Middle frontal gyrus (tissue), 1 donor: ENCODE results near the gene CSAG1.
"Not testable (repeated sequence)": the region's sequence is repeated elsewhere in the genome, so short reads cannot be mapped to it uniquely, and the experiment has no call there.

Source experiments
- DNase-seq: peaks from one replicate; pipeline ENCODE4 v3.0.0-alpha.2; 2015; ENCODE audit warnings: low spot score; ENCODE audit errors: extremely low spot score

CSAG1 gene

GRCh38 chrX:152733261-152733975, at the start of gene CSAG1, which contains the start of gene MAGEA12:
CSAG1 (minus strand) TSS chrX:152733721; CDS start chrX:152732460, 1,261 bp downstream.
MAGEA12 (plus strand) TSS chrX:152733757; CDS start chrX:152736162, 2,405 bp downstream.
- no peak for DNase-seq

GRCh38 chrX:152769549-152770289, 36.2 kb upstream of the CSAG1 start, which contains the start of gene MAGEA6:
MAGEA6 (minus strand) TSS chrX:152769689; CDS start chrX:152767650, 2,039 bp downstream.
- DNase-seq, result not testable (repeated sequence)

- DNase-seq, result not testable (repeated sequence)
These were observed 33.0 kb upstream of the CSAG1 start for GRCh38 chrX:152766562-152766961.

GRCh38 chrX:152761582-152761981, 28.1 kb upstream of the CSAG1 start:
- not testable (repeated sequence) for DNase-seq

- DNase-seq, result not testable (repeated sequence)
These were observed 26.0 kb upstream of the CSAG1 start for GRCh38 chrX:152759544-152759943.

- DNase-seq, result not testable (repeated sequence)
These were observed 25.4 kb upstream of the CSAG1 start, which contains the start of gene CSAG3 for GRCh38 chrX:152758918-152759317. CSAG3 (plus strand) TSS chrX:152759218.

GRCh38 chrX:152754871-152755270, 21.4 kb upstream of the CSAG1 start:
- DNase-seq, result not testable (repeated sequence)

GRCh38 chrX:152753686-152754650, 20.4 kb upstream of the CSAG1 start, which contains the start of gene MAGEA2:
MAGEA2 (minus strand) TSS chrX:152753842; CDS start chrX:152751363, 2,479 bp downstream.
- DNase-seq, result not testable (repeated sequence)

GRCh38 chrX:152738560-152738959, 5.0 kb upstream of the CSAG1 start:
- no peak for DNase-seq

GRCh38 chrX:152736528-152736927, 3.0 kb upstream of the CSAG1 start:
- not testable (repeated sequence) for DNase-seq

GRCh38 chrX:152735860-152736511, 2.5 kb upstream of the CSAG1 start:
- no peak for DNase-seq

GRCh38 chrX:152735101-152735500, 1.6 kb upstream of the CSAG1 start:
- no peak for DNase-seq

- not testable (repeated sequence) for DNase-seq
These were observed 780 bp upstream of the CSAG1 start for GRCh38 chrX:152734143-152734858.

- no peak for DNase-seq
These were observed 8.1 kb downstream of the CSAG1 start for GRCh38 chrX:152725409-152725808.

- DNase-seq, result not testable (repeated sequence)
These were observed 19.4 kb downstream of the CSAG1 start, which contains the start of gene MAGEA2B for GRCh38 chrX:152713815-152714787. MAGEA2B (plus strand) TSS chrX:152714628; CDS start chrX:152717107, 2,479 bp downstream.

- not testable (repeated sequence) for DNase-seq
These were observed 20.3 kb downstream of the CSAG1 start for GRCh38 chrX:152713195-152713594.

- not testable (repeated sequence) for DNase-seq
These were observed 24.3 kb downstream of the CSAG1 start, which contains the start of gene CSAG2 for GRCh38 chrX:152709173-152709572. CSAG2 (minus strand) TSS chrX:152709273; CDS start chrX:152709112, 161 bp downstream.

GRCh38 chrX:152706500-152706899, 27.0 kb downstream of the CSAG1 start:
- not testable (repeated sequence) for DNase-seq
